Hematopoietic multipotent progenitor cell treated with erythropoietin and hydrocortisone succinate and interleukin-3 and kit ligand, for 15 days (in vitro differentiated cells): ENCODE results near the gene ATP6V0B.

Experiments
- DNase-seq: peaks from one replicate; pipeline ENCODE4 v3.0.0-alpha.2; 2015; ENCODE audit warnings: low spot score

The ATP6V0B gene

DNA sequence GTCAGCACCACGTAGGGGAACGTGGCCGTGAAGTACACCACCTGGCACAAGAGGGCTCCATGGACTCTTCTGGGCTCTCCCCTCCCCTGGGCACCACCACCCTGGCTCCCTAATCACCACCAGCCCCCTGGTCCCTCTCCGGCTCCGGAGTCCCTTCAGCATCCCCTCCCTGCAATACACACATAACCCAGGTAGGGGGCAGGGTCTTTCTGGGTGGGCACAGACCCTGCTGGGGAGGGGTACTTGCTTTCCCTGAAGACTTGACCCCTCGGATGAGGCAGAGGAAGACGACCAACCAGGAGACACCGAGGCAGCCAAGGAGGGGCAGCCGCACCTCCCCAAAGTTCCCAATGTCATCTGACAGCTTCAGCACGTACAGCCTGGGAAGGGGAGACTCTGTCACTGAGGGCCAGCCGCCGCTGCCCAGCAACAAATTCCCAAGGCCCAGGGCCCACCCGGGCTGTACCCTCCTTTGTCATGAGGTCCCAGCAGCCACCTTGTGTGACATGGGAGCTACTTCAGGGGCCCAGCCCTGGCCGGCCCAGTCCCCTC, 27.9 kb downstream of the ATP6V0B start:
- DNase-seq, result no peak

DNA sequence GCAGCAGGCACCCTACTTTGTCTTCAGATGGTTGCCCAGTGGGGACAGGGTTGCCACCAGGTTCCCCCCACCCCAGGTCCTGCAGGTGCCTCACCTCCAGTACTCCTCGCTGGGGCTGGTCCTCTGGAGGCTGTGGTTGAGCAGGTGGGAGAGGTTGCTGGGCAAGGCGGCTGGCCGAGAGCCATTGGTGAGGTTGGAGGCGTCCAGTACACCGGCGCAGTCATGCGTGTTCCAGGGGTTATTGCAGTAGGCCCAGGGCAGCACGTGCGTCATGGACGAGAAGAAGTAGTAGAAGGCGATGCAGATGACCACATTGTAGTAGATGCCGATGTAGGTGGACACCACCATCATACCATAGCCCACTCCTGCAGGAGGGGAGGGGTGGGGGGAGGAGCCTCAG, 33.5 kb downstream of the ATP6V0B start:
- DNase-seq, result no peak

DNA sequence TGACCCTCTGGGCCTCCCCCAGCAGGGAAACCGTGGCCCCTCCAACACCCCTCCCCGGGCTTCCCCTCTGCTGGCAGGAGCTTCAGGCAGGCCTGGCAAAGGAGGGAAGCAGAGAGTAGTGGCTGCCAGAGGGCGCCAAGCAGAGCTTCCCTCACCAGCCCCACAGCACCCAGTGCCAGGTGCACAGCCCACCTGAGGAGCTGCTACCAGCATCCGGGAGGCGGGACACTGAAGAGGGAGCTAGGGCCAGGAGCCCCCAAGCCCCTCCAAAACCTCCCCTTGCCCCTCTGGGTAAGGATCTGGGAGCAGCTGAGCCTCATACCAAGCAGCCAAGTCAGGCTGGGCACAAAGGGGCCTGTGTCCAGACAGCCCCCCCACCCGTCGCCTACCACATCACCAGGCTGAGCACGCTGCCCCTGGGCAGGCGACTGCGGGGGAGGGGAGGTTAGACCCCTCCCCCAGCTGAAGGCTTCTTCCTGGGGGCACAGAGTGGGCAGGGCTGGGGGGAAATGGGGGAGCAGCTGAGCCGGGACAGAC, 36.2 kb downstream of the ATP6V0B start:
- no peak for DNase-seq

DNA sequence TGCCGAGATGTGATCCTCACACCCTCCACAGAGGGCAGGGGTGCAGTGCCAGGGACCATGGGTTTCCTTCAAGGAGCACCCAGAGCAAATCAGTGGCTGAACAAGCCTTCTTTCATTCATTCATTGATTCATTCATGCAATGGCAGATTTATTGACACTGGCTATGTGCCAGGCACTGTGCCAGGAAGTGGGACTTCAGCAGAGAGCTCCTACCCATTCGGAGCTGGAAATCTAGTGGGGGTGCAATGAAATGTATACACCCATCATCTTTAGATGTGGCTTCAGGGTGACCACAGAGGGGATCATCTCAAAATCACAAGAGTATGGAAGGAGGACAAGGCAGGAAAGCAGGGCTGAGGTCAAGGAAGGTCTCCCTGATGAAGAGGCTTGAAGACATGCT, 37.6 kb downstream of the ATP6V0B start:
- no peak for DNase-seq

DNA sequence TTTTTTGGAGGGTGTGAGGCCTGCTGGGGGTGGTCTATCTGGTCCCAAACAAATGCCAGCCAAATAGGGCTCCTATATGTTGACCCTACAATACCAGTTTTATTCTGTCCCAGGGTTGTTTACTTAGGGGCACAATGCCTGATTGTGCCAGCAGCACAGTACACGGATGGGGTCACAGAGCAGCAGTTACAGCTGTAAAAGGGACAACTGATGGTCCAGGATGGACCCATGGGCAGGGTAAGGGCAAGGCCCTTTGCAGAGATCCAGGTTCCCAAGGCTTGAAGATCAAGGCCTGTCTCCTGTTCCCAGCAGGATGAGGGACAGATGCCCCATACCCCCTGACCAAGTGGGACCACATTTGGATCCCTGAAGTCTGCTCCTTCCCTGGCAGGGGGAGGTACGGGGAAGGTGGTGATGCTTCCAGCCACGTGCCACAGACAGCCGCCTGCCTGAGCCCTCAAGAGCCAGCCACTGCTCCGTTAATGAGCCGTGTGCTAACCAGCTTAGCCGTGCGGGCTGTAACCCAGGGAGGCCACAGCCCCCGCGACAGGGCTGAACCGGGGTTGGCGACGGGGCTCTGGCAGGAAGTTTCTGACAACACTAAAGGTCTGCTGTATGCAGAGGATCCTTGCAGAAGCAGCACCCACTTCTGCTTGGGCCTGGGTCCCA, 38.3 kb downstream of the ATP6V0B start:
- DNase-seq, result no peak

DNA sequence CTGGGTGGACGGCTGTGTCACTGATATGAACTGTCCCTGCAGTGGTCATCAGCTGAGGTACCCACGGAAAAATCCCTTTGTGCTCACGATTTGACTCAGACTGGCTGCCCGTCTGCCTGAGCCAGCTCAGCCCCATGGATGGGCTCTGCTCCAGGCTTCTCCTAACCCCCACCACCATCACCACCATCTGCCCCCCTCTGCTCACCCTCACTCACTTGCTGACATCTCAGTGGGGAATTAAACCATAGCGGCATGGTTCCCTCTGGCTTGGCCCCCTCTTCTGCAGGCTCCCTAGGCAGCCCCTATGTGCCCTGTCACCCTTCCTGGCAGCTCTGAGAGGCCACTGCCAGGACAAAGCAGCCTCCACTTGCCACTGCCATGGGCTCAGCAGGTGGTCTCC, 39.2 kb downstream of the ATP6V0B start:
- no peak for DNase-seq

DNA sequence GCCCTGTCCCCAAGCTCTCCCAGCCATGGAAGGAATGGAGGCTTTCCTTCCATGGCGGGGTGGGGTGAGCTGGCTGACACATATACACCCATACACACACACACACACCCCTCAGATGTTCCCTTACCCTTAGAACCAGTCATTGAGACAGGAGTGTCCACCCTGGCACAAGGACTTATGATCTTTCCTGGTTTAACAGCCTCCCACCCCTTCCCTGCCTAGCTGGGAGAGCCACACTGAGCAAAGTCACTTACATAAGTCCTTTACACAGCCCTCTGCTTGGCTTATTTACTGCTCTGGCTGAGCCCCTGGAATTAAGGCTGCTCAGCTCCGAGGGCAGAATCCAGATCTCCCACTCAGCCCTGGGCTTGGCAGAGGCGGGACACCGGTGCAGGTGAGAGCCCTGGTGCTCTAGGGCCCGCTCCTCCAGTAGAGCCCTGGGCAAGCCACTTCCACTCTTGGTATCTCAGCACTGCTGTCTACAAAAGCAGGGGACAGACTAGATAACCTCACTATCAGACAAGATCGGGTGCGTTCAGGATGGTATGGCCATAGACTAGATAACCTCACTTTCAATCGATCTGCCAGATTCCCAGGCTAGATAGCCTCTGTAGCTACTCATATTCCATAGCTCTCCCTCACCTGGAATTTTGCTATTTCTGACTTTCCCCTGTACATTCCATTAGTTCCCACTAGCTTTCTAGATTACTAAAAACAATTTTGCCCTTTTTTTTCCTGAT, 39.8 kb downstream of the ATP6V0B start:
- DNase-seq, result no peak

DNA sequence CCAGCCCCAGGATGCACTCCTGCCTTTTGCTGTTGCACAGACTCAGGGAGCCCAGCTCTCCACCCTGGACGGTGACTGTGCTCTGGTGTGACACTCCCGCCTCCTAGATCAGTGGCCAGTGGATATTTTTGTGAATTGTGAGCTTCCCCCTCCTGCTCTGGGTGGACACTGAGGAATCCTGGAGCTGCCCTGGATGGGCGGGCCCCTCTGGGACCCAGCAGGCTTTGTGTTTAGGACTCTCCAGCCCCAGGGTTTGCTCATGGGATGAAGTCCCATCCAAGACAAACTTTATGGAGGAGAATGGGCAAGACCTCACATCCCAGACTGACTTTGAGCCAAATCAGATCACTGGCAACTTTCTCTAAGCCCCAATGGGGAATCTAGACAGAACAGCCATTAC, 40.4 kb downstream of the ATP6V0B start:
- no peak for DNase-seq

DNA sequence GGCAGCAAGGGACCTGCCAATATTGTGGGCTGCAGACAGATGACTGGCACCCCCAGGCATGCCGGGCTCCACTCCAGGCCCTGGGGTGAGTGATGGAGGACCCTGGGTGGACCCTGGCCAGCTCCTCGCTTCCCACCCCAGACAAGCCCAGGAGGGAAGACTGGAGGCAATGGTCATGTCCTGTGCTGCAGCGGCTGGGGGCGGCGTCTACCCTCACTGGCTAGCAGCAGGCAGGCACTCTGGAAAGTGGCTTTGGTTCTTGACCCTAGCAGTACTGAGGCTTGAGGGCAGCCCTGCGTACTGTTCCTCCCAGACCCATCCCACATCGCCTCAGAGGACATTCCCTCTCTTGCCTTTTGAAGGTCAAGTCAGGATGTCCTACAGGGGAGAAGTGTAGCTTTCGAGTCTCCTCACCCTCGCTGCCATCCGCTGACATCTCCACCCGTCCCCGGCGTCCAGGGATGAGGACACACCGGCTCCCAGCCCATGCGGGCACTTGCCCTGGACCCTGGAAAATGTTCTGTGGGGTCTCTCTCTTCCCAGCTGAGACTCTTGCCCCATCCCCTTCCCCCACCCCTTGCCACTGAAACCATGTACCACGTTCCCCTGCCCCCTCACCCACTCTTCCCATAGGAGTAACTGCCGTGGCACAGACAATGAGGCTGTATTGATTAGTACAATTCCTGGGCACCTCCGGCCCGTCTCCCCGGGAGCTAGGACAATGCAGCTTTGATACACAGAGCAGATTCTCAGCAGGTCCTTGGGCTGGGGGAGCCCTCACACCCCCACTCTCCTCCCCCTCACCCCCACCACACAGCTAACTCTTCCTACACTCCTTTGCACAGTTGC, 41.5 kb downstream of the ATP6V0B start:
- no peak for DNase-seq

DNA sequence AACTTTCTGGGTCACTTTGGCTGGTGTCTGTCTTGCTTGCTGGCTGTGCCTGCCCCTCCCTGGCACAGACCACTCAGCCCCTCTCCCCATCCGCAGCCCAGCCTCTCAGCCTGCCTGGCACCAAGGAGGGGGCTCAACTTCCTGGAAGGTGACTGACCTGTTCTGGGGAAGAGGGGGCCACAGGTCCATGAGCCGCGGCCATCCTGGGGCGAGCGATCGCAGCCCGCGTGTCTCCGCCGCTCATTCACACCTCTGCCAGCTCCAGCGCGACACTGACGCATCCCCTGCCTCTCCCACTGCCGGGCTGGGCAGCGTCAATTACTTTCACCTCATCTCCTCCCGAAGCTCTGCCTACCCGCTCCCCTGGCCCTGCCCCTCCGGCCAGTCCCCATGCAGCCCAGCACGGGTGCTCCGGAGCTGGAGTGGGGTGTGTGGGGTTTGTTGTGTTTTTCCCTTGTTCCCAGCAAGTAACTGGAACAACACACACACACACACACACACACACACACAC, 42.2 kb downstream of the ATP6V0B start:
- no peak for DNase-seq

DNA sequence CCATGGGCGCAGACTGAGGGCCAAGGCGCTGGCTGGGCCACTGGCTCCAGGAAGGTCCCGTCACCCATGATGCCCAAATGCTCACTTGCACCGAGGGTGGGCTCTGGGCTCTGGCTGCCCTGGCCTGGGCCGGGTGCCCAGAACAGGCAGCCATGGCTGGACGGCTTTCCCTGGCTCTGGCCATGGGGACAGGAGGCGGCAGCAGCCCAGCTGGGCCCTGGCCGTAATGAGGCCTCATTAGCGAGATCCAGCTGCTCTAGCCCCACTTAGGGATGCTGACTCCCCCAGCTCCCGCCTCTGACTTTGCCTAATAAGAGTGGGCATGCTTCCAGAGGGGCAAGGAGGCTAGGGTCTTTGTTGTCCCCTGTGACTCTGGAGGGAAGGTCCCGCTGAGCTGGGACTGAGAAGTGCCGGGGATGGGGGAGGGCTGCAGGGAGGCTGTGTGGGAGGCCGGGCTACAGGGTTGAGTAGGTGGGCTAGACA, 44.7 kb downstream of the ATP6V0B start:
- no peak for DNase-seq

DNA sequence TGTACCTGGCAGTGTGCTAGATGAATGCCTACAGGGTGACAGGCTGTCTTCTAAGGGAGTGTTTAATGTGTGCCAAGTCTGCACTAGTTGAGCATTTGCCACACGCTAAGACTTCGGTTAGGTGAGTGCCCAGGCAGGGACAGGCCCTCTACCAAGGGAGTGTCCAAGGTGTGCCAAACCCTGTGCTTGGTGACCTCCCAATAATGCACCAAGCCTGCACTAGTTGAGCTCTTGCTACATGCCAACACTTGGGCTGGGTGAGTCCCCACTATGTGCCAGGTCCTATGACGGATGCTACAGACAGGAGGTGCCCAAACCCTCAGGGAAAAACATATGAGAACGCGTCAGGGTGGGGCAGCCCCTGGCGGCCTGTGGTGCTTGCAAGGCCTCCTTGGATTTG, 45.7 kb downstream of the ATP6V0B start:
- DNase-seq, result no peak

DNA sequence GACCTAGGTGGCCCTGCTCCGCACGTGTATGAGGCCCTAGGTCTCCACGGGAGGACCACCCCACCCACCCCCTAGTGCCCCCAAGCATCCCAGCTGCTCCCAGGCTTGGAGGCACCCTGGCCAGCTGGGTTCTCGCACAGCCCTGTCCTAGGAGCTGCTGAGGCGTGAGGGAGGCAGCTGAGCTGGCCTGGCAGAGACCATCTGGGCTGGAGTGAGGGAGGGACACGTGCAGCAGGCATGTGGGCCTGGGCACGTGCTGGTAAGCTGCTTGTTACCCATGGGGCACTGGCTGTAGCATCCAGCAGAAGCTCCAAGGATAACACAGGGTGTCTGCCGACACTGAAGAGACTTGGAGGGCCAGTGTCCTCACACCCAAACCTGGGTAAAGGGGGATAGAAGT, 46.4 kb downstream of the ATP6V0B start:
- no peak for DNase-seq

DNA sequence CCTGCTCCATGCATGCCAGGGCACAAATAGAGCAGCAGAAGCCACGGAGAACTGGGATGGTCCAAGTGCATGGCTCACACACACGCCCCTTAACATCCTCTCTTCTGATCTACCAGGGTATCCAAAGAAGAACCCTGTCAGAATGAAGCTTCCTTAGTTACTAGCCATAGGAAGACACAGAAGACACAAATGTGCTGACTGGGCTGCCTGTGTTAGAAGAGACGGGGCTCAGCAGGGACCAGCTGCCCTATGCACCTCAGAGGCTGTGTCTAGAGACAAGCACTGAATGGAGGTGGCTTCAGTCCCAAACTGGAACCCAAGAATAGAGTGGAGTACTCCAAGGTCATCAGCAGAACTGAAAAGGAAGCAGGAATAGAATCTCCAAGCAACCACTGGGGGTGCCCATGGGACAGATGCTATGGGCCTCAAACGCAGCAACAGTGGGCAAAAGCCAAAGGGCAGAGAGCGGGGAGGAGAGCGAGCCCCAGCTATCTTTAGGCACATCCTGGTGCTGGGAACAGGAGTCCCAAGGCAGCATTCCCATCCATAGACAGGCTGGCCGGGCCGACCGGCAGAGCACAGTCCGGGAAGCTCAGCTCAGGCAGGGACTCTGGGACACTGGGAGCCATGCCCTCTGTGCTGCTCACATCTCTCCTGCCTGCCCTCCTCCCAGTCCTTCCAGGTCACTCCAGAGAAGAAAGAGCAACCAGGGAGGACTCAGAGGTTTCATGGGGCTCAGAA, 47.0 kb downstream of the ATP6V0B start:
- no peak for DNase-seq

DNA sequence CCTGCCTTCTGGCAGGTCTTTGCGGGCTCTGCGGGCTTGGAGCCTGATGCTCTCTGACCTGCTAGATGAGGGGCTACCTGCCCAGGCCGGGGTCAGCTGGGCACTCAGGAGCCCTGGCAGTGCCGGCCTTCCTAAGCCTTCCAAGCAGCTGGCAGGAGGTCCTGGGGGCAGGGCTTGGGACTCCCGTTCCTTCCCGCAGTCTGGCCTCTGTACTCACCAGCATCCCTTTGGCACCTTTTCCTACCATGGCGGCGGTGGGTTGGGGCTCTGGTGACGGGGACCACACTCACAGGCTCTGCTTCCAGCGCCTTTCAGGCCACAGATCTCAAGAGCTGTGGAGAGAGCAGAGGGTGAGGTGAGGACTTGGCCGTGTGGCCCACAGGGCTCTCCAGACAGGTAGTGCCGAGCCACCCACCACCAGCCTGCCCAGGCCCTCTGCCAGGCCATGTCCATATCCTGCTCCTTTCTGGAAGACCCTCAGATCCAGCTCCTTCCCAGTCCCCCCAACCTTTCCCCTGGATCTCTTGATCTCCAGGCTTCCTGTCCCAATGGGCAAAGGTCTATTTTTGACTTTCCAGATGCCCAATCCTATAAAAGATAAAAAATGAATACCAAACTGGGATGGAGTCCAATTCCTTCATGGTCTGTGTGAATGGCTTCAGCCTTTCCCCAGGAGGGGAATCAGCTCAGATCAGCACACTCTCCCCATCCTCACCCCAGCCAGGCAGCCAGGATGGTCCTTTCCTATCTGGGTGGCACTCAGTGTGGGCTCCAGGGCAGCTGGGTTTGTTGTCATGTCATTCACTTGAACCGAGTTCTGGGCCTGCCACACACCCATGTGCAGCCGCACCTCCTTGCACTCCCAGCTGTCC, 49.5 kb downstream of the ATP6V0B start:
- no peak for DNase-seq

DNA sequence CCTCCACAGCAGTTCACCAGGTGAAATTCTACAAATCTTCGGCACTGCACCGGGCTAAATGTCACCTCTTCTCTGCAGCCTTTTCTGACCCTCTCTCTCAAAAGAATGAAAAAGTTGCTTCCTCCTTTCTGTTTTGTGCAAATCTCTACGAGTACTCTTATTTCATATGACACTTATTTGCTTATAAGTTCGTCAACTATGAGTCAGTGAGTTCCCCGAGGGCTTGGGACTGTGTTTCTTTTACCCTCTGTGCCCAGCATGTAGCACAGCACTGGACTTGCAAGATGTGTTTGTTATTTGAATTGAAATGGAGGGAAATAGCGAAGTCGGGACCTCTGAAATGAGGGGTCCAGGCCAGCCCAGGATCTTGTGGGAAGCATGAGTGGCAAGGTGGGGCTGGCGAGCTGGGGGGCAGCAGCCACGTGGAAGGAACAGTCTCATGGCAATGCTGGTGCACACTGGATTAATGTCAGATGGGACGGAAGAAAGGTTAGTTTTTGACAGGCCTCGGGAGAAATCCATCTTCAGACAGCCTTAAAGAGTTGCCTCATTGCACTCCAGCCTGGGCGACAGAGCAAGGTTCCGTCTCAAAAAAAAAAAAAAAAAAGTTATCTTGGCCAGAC, 50.3 kb downstream of the ATP6V0B start:
- DNase-seq, result no peak

DNA sequence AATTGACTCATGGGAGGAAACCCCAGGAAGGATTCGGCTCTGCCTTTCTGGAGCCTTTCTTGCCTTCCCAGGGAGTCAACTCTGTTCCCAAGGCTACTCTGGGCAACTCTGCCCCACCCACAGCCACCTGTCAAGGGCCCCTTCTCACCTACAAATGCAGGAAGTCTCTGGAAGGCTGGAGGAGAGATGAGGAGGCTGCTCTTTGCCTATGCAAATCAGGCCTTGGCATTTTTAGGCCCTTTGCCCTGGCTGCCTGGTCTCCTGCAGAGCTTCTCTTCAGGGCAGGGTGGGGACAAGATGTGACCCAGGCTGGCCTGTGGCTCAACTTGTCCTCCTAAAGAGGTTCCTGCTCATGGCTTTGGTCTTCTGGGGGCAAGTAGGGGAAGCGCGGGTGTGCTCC, 51.1 kb downstream of the ATP6V0B start:
- DNase-seq, result no peak

DNA sequence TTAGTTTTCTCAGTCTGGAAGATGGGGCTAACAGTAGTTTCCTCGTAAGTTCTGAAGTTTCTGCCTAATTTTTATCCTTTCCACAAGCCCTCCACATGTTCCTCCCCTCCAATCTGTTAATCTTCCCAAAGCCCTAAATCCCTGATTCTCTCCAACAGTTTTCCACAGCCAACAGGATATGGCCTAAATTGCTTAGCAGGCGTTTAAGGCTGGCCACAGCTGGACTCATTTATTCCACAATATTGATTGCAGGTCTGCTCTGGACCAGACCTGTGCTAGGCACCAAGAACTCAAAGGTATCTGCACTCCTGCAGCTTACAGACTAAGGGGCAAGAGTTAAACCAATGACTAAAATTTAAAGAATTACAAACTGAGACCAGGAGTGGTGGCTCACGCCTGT, 52.6 kb downstream of the ATP6V0B start:
- no peak for DNase-seq
